GM21576 (cell line): ENCODE results near the gene TCFL5.

Experiments used
- ATAC-seq: cut with Tn5 transposase; IDR thresholded peaks from one replicate; pipeline ENCODE4 v1.9.1; 2021; ENCODE audit warnings: mild to moderate bottlenecking, moderate library complexity; ENCODE audit not compliant: unreplicated experiment

Gene TCFL5

GRCh38 chr20:62814060-62814708 lies 47.4 kb downstream of the TCFL5 start:
- ATAC-seq = no peak

- ATAC-seq = no peak
These were observed 48.0 kb downstream of the TCFL5 start for GRCh38 chr20:62813588-62813987.

- ATAC-seq = no peak
These were observed 48.8 kb downstream of the TCFL5 start for GRCh38 chr20:62812907-62813200.

- no peak for ATAC-seq
These were observed 49.3 kb downstream of the TCFL5 start for GRCh38 chr20:62812181-62812906.

DNA sequence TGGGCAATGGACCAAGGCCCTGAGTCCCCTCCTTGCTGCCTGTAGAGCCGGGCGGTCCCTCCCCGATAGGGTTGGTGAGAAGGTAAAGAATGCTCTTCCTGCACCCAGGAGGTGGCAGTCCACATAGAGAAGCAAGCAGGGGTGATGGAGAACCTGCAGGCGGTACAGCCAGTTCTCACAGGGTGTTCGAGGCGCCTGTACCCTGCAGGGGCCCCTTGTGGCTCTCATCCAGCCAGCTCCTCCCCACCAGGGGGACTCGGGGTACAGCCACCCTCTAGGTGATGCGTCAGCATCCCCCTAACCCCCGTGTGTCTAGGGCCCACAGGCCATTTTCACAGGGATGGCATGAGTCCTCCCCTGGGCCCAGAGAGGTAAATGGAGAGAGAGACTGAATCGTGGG lies 49.9 kb downstream of the TCFL5 start:
- ATAC-seq = no peak

- no peak for ATAC-seq
These were observed 50.3 kb downstream of the TCFL5 start for GRCh38 chr20:62811320-62811719.

DNA sequence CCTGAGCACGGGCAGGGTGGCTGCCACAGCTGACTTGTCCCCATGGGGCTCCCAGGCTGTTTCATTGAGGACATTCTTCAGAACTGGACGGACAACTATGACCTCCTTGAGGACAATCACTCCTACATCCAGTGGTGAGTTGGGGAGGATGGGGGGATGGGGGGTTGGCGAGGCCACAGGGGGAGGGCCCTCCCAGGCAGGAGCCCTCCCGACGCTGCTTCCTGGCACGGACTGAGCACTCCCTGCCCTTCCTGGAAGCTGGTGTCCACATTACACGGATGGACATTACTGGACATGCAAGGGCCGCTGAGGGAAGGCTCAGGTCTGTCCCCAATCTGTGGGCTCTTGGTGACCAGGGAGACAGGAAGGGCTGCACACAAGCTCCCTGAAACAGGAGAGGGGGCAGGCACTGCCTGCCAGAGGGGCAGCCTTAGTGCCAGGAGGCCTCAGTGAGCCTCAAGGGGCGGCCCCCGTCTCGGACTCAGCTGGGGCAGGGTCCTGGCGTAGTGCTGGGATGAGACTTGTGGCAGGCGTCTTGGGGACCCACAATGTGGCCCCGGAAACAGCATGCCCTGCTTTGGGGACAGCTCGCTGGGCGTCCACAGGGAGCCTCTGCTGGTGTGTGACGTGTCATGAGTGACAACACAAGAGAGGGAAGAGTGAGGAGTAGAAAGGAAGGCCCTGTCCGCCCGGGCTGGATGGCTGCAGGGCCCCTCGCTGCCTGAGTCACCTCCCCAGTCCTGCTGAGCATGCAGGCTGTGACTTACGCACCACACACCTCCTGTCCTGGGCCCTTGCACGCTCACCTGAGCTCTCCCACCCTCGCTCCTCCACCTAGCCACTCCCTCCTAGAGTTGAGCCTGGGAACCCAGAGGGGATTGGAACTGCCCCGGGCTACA lies 51.8 kb downstream of the TCFL5 start:
- no peak for ATAC-seq

DNA sequence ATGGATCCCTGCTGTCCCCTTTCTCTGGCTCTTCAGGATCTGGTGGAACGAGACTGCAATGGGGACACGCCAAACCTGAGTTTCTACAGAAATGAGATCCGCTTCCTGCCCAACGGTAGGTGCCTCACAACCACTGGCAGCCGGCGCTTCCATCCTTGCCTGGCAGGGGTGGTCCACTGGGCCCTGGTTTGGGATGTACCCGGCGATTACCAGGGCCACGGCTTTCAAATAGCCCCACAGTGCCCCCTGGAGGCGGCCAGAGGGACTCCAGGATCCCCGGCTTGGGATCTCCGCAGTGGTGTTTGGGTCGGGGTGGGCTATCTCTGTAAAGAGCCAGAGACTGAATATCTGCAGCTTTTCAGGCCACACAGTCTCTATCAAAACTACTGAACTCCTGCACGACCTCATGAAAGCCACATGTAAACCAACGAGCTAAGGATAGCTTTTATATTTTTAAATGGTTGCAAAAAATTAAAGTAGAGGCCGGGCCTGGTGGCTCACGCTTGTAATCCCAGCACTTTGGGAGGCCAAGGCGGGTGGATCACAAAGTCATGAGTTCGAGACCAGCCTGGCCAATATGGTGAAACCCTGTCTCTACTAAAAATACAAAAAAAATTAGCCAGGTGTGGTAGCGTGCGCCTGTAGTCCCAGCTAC lies 53.3 kb downstream of the TCFL5 start:
- ATAC-seq = no peak

DNA sequence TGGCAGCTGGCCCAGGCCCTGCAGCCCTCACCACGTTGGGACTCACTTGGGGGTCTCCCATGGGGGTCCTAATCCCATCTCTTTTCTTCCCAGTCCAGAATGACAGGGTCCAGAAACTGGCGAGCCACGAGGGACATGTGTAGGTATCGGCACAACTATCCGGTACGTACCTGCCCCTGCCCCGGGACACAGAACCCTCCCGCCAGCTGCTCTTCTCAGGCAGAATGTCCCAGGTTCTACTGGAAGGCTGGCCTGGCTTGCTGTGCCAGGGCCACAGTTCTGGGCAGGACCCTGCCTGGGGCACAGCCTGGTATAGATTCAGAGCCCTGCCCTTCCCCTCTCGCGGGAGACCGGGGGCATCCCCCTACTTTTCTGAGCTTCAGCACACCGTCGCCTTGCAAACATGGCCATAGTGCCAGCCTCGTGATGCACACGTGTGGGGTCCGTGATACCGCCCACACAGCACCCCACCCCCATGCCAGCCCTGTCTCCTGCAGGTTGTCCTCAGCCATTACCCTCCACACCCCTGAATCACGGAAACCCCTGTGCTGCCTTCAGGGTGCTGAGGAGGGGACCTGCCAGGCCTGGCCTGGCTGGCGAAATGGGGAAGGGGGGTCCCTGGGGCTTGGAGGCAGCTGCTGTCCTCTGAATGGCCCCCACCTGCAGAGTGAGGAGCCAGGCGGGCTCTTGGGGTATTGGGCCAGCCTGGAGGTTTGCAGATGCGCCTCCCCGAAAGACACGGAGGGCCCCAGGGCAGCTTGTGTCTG lies 54.0 kb downstream of the TCFL5 start:
- no peak for ATAC-seq

DNA sequence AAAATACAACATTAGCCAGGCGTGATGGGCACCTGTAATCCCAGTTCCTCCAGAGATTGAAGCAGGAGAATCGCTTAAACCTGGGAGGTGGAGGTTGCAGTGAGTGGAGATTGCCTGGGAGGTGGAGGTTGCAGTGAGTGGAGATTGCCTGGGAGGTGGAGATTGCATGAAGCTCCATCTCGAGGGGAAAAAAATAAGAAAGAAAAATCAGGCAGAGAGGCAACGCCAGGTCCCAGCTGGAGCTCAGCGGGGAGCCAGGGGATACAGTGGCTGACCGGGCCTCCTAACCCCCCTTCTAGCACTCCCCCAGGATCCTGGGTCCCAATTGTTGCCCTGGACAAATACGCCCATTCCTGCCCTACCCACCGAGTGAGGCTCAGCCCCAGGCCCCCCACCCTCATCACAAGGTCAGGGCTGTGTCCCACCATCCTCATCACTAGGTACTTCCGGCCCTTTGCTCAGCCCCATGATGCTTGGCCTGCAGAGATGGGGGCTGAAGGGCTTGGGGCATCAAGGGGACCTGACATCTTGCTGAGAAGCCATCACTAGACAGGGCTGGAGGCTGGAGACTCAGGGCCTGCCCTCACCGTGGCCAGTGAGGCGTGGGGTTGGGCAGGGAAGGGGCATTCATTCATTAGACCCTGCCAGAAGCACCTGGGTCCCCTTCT lies 55.1 kb downstream of the TCFL5 start:
- no peak for ATAC-seq

GRCh38 chr20:62805711-62806382 lies 55.8 kb downstream of the TCFL5 start:
- ATAC-seq = no peak

- no peak for ATAC-seq
These were observed 56.4 kb downstream of the TCFL5 start for GRCh38 chr20:62805155-62805710.

DNA sequence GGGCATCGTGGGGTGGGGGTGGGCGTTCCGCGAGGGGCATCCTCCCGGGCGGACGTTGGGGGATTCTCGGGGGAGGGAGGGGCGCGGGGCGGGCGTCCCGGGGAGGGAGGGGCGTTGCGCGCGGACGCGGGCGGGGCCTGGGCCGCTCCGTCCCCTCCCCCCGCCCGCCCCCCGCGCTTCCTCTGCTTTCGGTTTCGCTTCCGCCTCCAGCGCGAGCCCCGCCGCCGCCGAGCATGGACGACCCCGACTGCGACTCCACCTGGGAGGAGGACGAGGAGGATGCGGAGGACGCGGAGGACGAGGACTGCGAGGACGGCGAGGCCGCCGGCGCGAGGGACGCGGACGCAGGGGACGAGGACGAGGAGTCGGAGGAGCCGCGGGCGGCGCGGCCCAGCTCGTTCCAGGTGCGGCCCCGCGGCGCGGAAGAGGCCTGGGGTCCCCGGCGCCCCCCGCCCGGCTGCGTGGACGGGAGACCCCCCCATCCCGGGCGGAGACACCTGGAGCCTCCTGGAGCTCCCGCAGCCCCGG lies 56.9 kb downstream of the TCFL5 start, which contains the start of gene OGFR:
OGFR (plus strand) TSS at position 209 of the 528 bp plus-strand sequence; CDS start at position 234, 25 bp downstream.
- ATAC-seq = peak; percentile 41

GRCh38 chr20:62804021-62804626 lies 57.5 kb downstream of the TCFL5 start:
- ATAC-seq = no peak

DNA sequence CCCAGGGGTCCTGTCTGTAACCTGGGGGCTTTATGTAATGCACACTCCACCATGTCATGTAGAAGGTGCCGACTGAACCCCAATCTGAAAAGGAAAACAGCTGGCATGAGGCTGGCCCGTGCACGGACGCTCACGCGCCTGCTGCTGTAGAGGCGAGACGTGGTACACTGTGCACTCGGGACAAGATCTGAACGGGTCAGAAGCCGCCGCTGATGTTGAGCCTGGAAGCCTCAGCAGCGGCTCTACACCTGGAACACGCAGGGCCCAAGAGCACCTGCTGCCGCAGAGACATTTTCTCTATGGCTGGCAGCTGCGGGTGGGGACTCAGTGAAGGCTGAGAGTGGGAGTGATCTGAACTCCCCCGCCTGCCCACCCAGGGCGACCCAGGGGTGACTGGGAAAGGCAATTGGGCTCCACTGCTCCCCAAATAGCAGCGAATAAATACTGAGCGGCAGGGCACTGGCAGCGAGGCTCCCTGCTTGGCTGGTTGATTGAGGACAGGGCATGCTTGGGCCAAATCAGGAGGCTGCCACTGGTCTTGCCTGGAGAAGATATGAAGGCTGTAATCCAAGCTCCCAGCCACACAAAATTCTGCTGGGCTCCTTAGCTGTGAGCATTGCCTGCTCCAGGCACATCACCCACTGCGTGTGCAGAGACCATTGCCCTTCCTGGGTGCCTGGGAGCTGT lies 59.5 kb downstream of the TCFL5 start:
- ATAC-seq = no peak

DNA sequence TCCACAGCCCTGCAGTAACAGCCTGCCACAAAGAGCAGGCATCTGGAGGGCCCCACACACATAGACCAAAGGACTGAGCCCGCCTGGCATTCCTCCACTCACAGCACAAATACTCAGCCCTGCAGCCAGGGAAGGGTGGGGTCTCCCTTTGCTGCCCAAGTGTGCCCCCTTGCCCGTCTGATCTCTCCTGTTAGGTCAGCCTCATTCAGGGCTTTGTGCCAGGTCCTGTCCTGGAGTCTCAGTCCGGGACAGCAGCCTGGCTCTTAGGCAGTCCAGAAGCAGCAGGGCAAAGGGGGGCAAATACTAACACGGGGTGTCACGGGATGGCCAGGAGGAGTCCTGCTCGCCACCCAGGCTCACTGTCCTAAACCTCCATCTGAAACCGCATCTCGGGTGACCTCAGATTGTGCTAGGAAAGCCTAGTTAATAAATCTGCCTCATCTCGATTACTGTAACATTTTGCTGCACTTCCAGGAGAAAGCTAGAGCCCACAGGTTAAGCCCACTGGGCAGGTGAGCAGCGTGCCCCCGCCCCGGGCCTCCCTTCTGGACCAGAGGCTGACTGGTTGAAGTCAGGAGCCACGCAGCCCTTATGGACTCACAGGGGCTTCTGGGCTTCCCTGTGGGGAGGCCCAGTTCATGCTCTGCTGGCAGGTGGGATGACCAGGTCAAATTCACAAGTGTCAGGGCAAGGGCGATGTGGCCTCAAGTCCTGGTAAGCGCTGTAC lies 60.2 kb downstream of the TCFL5 start:
- ATAC-seq = no peak
